Measurements from ENCODE around the gene GABPB2. TPM values are rescaled to one million over a fixed set of nuclear protein-coding genes. Genes with fewer than 3 reads are reported as not detected.

GABPB2 gene
- total and polyA plus RNA-seq, 2 of the 13 experiments (the other 11 are each of a cell fraction or from before 2014, with no cell fraction given): 0.09 TPM; not detected in 1

DNA sequence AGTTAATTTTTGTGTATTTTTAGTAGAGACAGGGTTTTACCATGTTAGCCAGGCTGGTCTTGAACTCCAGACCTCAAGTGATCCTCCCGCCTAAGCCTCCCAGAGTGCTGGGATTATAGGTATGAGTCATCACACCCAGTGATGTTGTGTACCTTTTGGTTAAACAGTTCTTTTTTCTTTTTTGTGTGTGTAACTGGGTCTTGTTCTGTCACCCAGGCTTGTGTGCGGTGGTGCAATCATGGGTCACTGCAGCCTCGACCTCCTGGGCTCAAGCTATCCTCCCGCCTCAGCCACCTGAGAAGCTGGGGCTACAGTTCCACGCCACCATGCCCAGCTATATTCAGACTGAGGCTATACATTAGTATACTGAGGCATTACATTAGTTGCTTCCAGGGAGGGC lies 37.8 kb downstream of the GABPB2 start (continued):
- TF ChIP-seq, protein P1, sequence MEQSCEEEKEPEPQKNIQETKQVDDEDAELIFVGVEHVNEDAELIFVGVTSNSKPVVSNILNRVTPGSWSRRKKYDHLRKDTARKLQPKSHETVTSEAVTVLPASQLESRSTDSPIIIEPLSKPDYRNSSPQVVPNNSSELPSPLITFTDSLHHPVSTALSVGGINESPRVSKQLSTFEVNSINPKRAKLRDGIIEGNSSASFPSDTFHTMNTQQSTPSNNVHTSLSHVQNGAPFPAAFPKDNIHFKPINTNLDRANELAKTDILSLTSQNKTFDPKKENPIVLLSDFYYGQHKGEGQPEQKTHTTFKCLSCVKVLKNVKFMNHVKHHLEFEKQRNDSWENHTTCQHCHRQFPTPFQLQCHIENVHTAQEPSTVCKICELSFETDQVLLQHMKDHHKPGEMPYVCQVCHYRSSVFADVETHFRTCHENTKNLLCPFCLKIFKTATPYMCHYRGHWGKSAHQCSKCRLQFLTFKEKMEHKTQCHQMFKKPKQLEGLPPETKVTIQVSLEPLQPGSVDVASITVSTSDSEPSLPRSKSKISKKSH (CRISPR knock-in tag; IDR thresholded peaks at IDR 0.05; ENCODE audit: borderline replicate concordance): no peak

DNA sequence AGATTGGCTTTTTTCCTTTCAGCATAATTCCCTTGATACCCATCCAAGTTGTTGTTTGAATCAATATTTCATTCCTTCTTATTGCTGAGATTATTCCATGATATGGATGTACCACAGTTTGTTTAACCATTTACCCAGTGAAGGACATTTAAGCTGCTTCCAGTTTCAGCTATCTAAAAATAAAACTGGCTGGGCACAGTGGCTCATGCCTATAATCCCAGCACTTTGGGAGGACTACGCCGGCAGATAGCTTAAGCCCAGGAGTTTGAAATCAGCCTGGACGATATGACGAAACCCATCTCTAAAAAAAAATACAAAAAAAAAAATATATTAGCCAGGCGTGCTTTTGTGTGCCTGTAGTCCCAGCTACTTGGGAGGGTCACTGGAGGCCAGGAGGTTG lies 43.3 kb downstream of the GABPB2 start:
- H3K9ac ChIP-seq (ENCODE audit: insufficient read depth, low read depth, low read length): no peak overlapping the region
- H3K4me2 ChIP-seq (ENCODE audit: low read depth, low read length): no peak overlapping the region
- no TSS peak for BruUV-seq (replicated peaks)
- no peaks in the 10 kb centered on the region for H3K79me2 ChIP-seq (ENCODE audit: insufficient read depth, low read length)
- H3K4me1 ChIP-seq (ENCODE audit: insufficient read depth, low read length): peaks cover 2% of the 10 kb centered on the region
- H3K27me3 ChIP-seq (ENCODE audit: control insufficient read depth in 1 of 2, insufficient read depth in 2 of 2, low read length in 2 of 2): no peaks in the 10 kb centered on the region
- intact Hi-C loops (cut with micrococcal nuclease; ENCODE audit: unreplicated experiment): no loop called here
- no peak for FAIRE-seq
- in situ Hi-C loops (cut with HindIII; ENCODE audit: extremely low pct_ligation_motif_present, low pct_unique_long_range_greater_than_20kb): no loop called here
- CTCF ChIA-PET (ENCODE audit: low intra/inter-chr PET ratio, low total read pairs): no interaction called here
- POLR2A ChIA-PET: no interaction called here
- H4K20me1 ChIP-seq (ENCODE audit: insufficient read depth, low read length): no peaks in the 10 kb centered on the region
- ATAC-seq: no peak
- no peak overlapping the region for H3K27ac ChIP-seq (ENCODE audit: extremely low read length, insufficient read depth, low read length)
- no peak for DNase-seq (ENCODE audit: low spot score)
- H3K36me3 ChIP-seq (replicated peaks in 1 of 2; ENCODE audit: control insufficient read depth in 1 of 2, insufficient read depth in 2 of 2, low read length in 2 of 2): no peaks in the 10 kb centered on the region
- 55% methylated on average over 5 of the region's 5 CpGs for WGBS (ENCODE audit: low lambda C conversion rate)
- TF ChIP-seq RFXANK (CRISPR knock-in tag; IDR thresholded peaks at IDR 0.05) (no peak), SIN3A (IDR thresholded peaks at IDR 0.05; ENCODE audit: borderline replicate concordance, low read depth, low read length) (no peak), YEATS4 (CRISPR knock-in tag; IDR thresholded peaks at IDR 0.05; ENCODE audit: borderline replicate concordance) (no peak), ZNF777 (CRISPR knock-in tag; IDR thresholded peaks at IDR 0.05) (no peak), CBX2 (IDR thresholded peaks at IDR 0.05; ENCODE audit: low read depth, low read length) (no peak), CBX2 (CRISPR knock-in tag; IDR thresholded peaks at IDR 0.05; ENCODE audit: low read depth) (no peak)
- TF ChIP-seq, protein P2, sequence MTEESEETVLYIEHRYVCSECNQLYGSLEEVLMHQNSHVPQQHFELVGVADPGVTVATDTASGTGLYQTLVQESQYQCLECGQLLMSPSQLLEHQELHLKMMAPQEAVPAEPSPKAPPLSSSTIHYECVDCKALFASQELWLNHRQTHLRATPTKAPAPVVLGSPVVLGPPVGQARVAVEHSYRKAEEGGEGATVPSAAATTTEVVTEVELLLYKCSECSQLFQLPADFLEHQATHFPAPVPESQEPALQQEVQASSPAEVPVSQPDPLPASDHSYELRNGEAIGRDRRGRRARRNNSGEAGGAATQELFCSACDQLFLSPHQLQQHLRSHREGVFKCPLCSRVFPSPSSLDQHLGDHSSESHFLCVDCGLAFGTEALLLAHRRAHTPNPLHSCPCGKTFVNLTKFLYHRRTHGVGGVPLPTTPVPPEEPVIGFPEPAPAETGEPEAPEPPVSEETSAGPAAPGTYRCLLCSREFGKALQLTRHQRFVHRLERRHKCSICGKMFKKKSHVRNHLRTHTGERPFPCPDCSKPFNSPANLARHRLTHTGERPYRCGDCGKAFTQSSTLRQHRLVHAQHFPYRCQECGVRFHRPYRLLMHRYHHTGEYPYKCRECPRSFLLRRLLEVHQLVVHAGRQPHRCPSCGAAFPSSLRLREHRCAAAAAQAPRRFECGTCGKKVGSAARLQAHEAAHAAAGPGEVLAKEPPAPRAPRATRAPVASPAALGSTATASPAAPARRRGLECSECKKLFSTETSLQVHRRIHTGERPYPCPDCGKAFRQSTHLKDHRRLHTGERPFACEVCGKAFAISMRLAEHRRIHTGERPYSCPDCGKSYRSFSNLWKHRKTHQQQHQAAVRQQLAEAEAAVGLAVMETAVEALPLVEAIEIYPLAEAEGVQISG (CRISPR knock-in tag; IDR thresholded peaks at IDR 0.05): no peak
- H3K9me3 ChIP-seq (ENCODE audit: low read length): no peaks in the 10 kb centered on the region
- no peak overlapping the region for H2AFZ ChIP-seq (ENCODE audit: low read length)
- H3K4me3 ChIP-seq (replicated peaks in 1 of 3; ENCODE audit: insufficient read depth in 1 of 3, low read depth in 2 of 3, low read length in 3 of 3): no peak overlapping the region
